HEK293 (cell line): ENCODE measurements around the gene ALOX5AP.

Experiments
- CTCF ChIA-PET: fragments of 350-600 bp; formaldehyde crosslinking; extraction: SDS; loops from one replicate; lab custom pipeline; 2021; ENCODE audit warnings: antibody characterized with exemption; lab: Yijun Ruan, JAX
- POLR2A ChIA-PET: fragments of 300-600 bp; formaldehyde crosslinking; extraction: SDS; loops from one replicate; lab custom pipeline; 2020; ENCODE audit warnings: antibody characterized with exemption, inconsistent platforms; lab: Yijun Ruan, JAX
- H3K27ac ChIP-seq: fragments of 200-500 bp; sonication (Bioruptor generic); 2 replicates; pipeline ENCODE4 v1.5.1; 2014; ENCODE audit warnings: low read depth, low read length, control low read depth, inconsistent platforms; ENCODE audit errors: extremely low read depth
- H3K36me3 ChIP-seq, 2 experiments: fragments of 200-500 bp in 1 of 2; sonication (Bioruptor generic) in 1 of 2; 1 replicate in 1 of 2; 2 replicates in 1 of 2; pipeline ENCODE4 v1.5.1; 2014 to 2017; ENCODE audit warnings: inconsistent platforms in 2 of 2, low read length in 2 of 2; ENCODE audit not compliant: control insufficient read depth in 2 of 2, insufficient read depth in 1 of 2
- H3K4me1 ChIP-seq: fragments of 200-500 bp; sonication (Bioruptor generic); 2 replicates; pipeline ENCODE4 v1.5.1; 2014; ENCODE audit warnings: mild to moderate bottlenecking, low read length, inconsistent platforms; ENCODE audit not compliant: control insufficient read depth, insufficient read depth
- H3K4me3 ChIP-seq: 2 replicates; pipeline ENCODE4 v1.5.1; 2011; ENCODE audit warnings: low read depth, mild to moderate bottlenecking, control low read depth, low read length, moderate library complexity
- H3K9me3 ChIP-seq: fragments of 200-500 bp; sonication (Bioruptor generic); 2 replicates; pipeline ENCODE4 v1.5.1; 2014; ENCODE audit warnings: low read depth, low read length, inconsistent platforms; ENCODE audit not compliant: control insufficient read depth, insufficient read depth
- BCL11A ChIP-seq: fragments of 450-650 bp; formaldehyde crosslinking; IDR thresholded peaks from 2 replicates; pipeline ENCODE4 v1.5.1; 2016; ENCODE audit warnings: low read depth, missing biosample characterization, missing genetic modification characterization
- GLI2 ChIP-seq: fragments of 450-650 bp; formaldehyde crosslinking; IDR thresholded peaks from 2 replicates; pipeline ENCODE4; 2017; ENCODE audit warnings: missing biosample characterization, missing genetic modification characterization, low read depth, borderline replicate concordance
- GLI4 ChIP-seq: fragments of 450-650 bp; formaldehyde crosslinking; IDR thresholded peaks from 2 replicates; pipeline ENCODE4 v1.5.1; 2016; ENCODE audit warnings: missing biosample characterization, missing genetic modification characterization
- RBAK ChIP-seq: fragments of 450-650 bp; formaldehyde crosslinking; IDR thresholded peaks from 2 replicates; pipeline ENCODE4 v1.5.1; 2016; ENCODE audit warnings: missing biosample characterization, missing genetic modification characterization
- SCRT1 ChIP-seq: fragments of 450-650 bp; formaldehyde crosslinking; IDR thresholded peaks from 2 replicates; pipeline ENCODE4 v1.5.1; 2016; ENCODE audit warnings: missing biosample characterization, missing genetic modification characterization, borderline replicate concordance
- SCRT2 ChIP-seq: fragments of 450-650 bp; formaldehyde crosslinking; IDR thresholded peaks from 2 replicates; pipeline ENCODE4 v1.5.1; 2016; ENCODE audit warnings: missing biosample characterization, missing genetic modification characterization
- SETDB1 ChIP-seq: IDR thresholded peaks from one replicate; pipeline ENCODE4 v1.6.1; 2017; ENCODE audit warnings: mild to moderate bottlenecking, low read length, moderate library complexity, mixed read lengths; ENCODE audit not compliant: insufficient read length
- ZFHX2 ChIP-seq: fragments of 450-650 bp; formaldehyde crosslinking; conservative IDR thresholded peaks from 2 replicates; pipeline ENCODE4 v1.5.1; 2016; ENCODE audit warnings: missing biosample characterization, missing genetic modification characterization
- ZNF157 ChIP-seq: fragments of 450-650 bp; formaldehyde crosslinking; IDR thresholded peaks from 2 replicates; pipeline ENCODE4 v1.5.1; 2016; ENCODE audit warnings: missing biosample characterization, missing genetic modification characterization
- ZNF202 ChIP-seq: fragments of 450-650 bp; formaldehyde crosslinking; IDR thresholded peaks from 2 replicates; pipeline ENCODE4 v1.5.1; 2016; ENCODE audit warnings: missing biosample characterization, missing genetic modification characterization, borderline replicate concordance
- ZNF335 ChIP-seq: fragments of 450-650 bp; formaldehyde crosslinking; conservative IDR thresholded peaks from 2 replicates; pipeline ENCODE4 v1.5.1; 2016; ENCODE audit warnings: missing biosample characterization, missing genetic modification characterization
- ZNF350 ChIP-seq: fragments of 450-650 bp; formaldehyde crosslinking; IDR thresholded peaks from 2 replicates; pipeline ENCODE4 v1.5.0; 2017; ENCODE audit warnings: missing biosample characterization, mild to moderate bottlenecking, missing genetic modification characterization
- ZNF433 ChIP-seq: fragments of 450-650 bp; formaldehyde crosslinking; IDR thresholded peaks from 2 replicates; pipeline ENCODE4 v1.5.1; 2016; ENCODE audit warnings: missing biosample characterization, missing genetic modification characterization, low read depth
- ZNF449 ChIP-seq: fragments of 450-650 bp; formaldehyde crosslinking; IDR thresholded peaks from 2 replicates; pipeline ENCODE4 v1.5.1; 2017; ENCODE audit warnings: missing biosample characterization, mild to moderate bottlenecking, missing genetic modification characterization, moderate library complexity
- ZNF501 ChIP-seq: fragments of 450-650 bp; formaldehyde crosslinking; IDR thresholded peaks from 2 replicates; pipeline ENCODE4 v1.5.1; 2016; ENCODE audit warnings: missing biosample characterization, missing genetic modification characterization
- ZNF571 ChIP-seq: fragments of 450-650 bp; formaldehyde crosslinking; IDR thresholded peaks from 2 replicates; pipeline ENCODE4 v1.5.0; 2017; ENCODE audit warnings: missing biosample characterization, missing genetic modification characterization
- ZNF654 ChIP-seq: fragments of 450-650 bp; formaldehyde crosslinking; IDR thresholded peaks from 2 replicates; pipeline ENCODE4 v1.5.1; 2016; ENCODE audit warnings: low read depth, missing biosample characterization, missing genetic modification characterization
- ZNF670 ChIP-seq: fragments of 450-650 bp; formaldehyde crosslinking; IDR thresholded peaks from 2 replicates; pipeline ENCODE4 v1.5.1; 2016; ENCODE audit warnings: missing biosample characterization, missing genetic modification characterization, low read depth
- ZNF701 ChIP-seq: fragments of 450-650 bp; formaldehyde crosslinking; IDR thresholded peaks from 2 replicates; pipeline ENCODE4 v1.5.1; 2016; ENCODE audit warnings: missing biosample characterization, missing genetic modification characterization
- TF ChIP-seq, protein P1 (sequence below): fragments of 450-650 bp; formaldehyde crosslinking; IDR thresholded peaks from 2 replicates; pipeline ENCODE4 v1.5.1; 2016; ENCODE audit warnings: missing biosample characterization, missing genetic modification characterization
- TF ChIP-seq, protein P2 (sequence below): fragments of 450-650 bp; formaldehyde crosslinking; IDR thresholded peaks from 2 replicates; pipeline ENCODE4 v1.5.1; 2016; ENCODE audit warnings: missing biosample characterization, missing genetic modification characterization
- TF ChIP-seq, protein P3 (sequence below): fragments of 450-650 bp; formaldehyde crosslinking; IDR thresholded peaks from 2 replicates; pipeline ENCODE4 v1.5.1; 2017; ENCODE audit warnings: missing biosample characterization, missing genetic modification characterization
- TF ChIP-seq, protein P4 (sequence below): fragments of 450-650 bp; formaldehyde crosslinking; IDR thresholded peaks from 2 replicates; pipeline ENCODE4 v1.5.1; 2016; ENCODE audit warnings: missing biosample characterization, missing genetic modification characterization

ALOX5AP gene

GRCh38 chr13:30735025-30735871 is at the start of gene ALOX5AP:
TSS of gene ALOX5AP (plus strand) at chr13:30735543. CDS start at chr13:30735606, 63 bp downstream.
- Histone ChIP-seq H3K4me3 (no peak within 1 kb of the TSS), H3K4me1 (no peaks in the 10 kb centered on the region), H3K27ac (no peak within 1 kb of the TSS), H3K36me3 (no peaks in the 10 kb centered on the region), H3K9me3 (no peaks in the 10 kb centered on the region)
- ChIA-PET POLR2A (no interaction called here), CTCF (no interaction called here)
- TF ChIP-seq GLI4 (tag by site-specific recombination) (no peak), ZNF335 (tag by site-specific recombination) (no peak), ZNF202 (tag by site-specific recombination) (no peak), BCL11A (tag by site-specific recombination) (no peak), GLI2 (tag by site-specific recombination) (no peak), ZNF501 (tag by site-specific recombination) (no peak), ZNF350 (tag by site-specific recombination) (no peak), SETDB1 (no peak)
- TF ChIP-seq, protein P1, sequence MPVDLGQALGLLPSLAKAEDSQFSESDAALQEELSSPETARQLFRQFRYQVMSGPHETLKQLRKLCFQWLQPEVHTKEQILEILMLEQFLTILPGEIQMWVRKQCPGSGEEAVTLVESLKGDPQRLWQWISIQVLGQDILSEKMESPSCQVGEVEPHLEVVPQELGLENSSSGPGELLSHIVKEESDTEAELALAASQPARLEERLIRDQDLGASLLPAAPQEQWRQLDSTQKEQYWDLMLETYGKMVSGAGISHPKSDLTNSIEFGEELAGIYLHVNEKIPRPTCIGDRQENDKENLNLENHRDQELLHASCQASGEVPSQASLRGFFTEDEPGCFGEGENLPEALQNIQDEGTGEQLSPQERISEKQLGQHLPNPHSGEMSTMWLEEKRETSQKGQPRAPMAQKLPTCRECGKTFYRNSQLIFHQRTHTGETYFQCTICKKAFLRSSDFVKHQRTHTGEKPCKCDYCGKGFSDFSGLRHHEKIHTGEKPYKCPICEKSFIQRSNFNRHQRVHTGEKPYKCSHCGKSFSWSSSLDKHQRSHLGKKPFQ = no peak

GRCh38 chr13:30685987-30686386 is 49.4 kb upstream of the ALOX5AP start:
- Histone ChIP-seq H3K36me3 (no peaks in the 10 kb centered on the region), H3K9me3 (no peaks in the 10 kb centered on the region), H3K4me3 (no peak overlapping the region)
- TF ChIP-seq ZNF654 (tag by site-specific recombination) = no peak
- TF ChIP-seq SETDB1 = peak; percentile 75
- TF ChIP-seq SCRT2 (tag by site-specific recombination) = peak; percentile 73
- TF ChIP-seq SCRT1 = 0 out of 2 replicates have a peak, but pooled peaks have one; percentile 30
- no peak for TF ChIP-seq ZNF157 (tag by site-specific recombination)
- TF ChIP-seq RBAK (tag by site-specific recombination) = no peak
- TF ChIP-seq, all 188 proteins: peak for 3
- ChIA-PET CTCF (interaction anchor here (0.6 kb wide), 1 partner anchor 563 kb away, joined by 4 read pairs; no protein-coding TSS in a partner anchor), POLR2A (no interaction called here)
- no peak overlapping the region for H3K27ac ChIP-seq
- H3K4me1 ChIP-seq = no peaks in the 10 kb centered on the region

DNA sequence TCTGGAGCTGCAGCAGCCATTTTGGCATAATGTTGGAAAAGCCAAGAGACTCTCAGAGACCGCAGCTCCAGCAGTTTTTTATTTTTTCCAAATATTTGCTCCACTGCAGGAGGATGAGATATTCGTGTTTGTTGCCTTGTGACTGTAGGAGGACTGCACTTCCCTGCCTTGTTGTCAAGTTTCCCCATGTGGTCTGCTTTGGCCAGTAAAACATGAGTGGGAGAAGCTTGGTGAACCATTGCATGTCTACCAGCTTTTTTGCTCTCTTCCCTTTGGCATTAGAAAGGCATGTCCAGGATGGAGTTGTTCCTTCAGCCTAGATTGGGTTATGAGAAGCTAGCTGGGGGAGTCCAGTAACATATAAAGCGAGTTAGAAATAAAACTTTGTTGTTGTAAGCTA is 47.7 kb upstream of the ALOX5AP start:
- Histone ChIP-seq H3K4me1 (no peaks in the 10 kb centered on the region), H3K9me3 (no peaks in the 10 kb centered on the region), H3K27ac (no peak overlapping the region), H3K4me3 (no peak overlapping the region), H3K36me3 (no peaks in the 10 kb centered on the region)
- CTCF ChIA-PET = interaction anchor here (0.7 kb wide), 1 partner anchor 357 kb away, joined by 3 read pairs; no protein-coding TSS in a partner anchor
- POLR2A ChIA-PET = no interaction called here
- TF ChIP-seq, protein P2, sequence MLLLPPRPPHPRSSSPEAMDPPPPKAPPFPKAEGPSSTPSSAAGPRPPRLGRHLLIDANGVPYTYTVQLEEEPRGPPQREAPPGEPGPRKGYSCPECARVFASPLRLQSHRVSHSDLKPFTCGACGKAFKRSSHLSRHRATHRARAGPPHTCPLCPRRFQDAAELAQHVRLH (tag by site-specific recombination) = no peak
- TF ChIP-seq, protein P3, sequence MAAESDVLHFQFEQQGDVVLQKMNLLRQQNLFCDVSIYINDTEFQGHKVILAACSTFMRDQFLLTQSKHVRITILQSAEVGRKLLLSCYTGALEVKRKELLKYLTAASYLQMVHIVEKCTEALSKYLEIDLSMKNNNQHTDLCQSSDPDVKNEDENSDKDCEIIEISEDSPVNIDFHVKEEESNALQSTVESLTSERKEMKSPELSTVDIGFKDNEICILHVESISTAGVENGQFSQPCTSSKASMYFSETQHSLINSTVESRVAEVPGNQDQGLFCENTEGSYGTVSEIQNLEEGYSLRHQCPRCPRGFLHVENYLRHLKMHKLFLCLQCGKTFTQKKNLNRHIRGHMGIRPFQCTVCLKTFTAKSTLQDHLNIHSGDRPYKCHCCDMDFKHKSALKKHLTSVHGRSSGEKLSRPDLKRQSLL (tag by site-specific recombination) = no peak
- TF ChIP-seq ZNF433 (tag by site-specific recombination) (no peak), ZFHX2 (tag by site-specific recombination) (no peak), ZNF670 (tag by site-specific recombination) (no peak), ZNF449 (tag by site-specific recombination) (no peak), ZNF701 (tag by site-specific recombination) (no peak), ZNF571 (tag by site-specific recombination) (no peak)
- TF ChIP-seq, protein P4, sequence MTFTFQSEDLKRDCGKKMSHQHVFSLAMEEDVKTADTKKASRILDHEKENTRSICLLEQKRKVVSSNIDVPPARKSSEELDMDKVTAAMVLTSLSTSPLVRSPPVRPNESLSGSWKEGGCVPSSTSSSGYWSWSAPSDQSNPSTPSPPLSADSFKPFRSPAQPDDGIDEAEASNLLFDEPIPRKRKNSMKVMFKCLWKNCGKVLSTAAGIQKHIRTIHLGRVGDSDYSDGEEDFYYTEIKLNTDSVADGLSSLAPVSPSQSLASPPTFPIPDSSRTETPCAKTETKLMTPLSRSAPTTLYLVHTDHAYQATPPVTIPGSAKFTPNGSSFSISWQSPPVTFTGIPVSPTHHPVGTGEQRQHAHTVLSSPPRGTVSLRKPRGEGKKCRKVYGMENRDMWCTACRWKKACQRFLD (tag by site-specific recombination) = no peak
